Urinary bladder (tissue), 4 donors: ENCODE results near the gene TPR. TPM values are rescaled to one million over a fixed set of nuclear protein-coding genes. Genes with fewer than 3 reads are reported as not detected.
"Not testable (repeated sequence)": the region's sequence is repeated elsewhere in the genome, so short reads cannot be mapped to it uniquely, and the experiment has no call there.

Experiments
- DNase-seq: peaks from one replicate; pipeline ENCODE4 v3.0.0-alpha.2; 2015; ENCODE audit errors: extremely low spot score
- H3K27ac ChIP-seq: one replicate; pipeline ENCODE4 v1.5.1; 2013; ENCODE audit warnings: low read depth, mild to moderate bottlenecking, moderate library complexity
- H3K36me3 ChIP-seq: one replicate; pipeline ENCODE4 v1.6.1; 2013; ENCODE audit warnings: mild to moderate bottlenecking, moderate library complexity; ENCODE audit not compliant: insufficient read depth
- H3K4me1 ChIP-seq: one replicate; pipeline ENCODE4 v1.6.1; 2013; ENCODE audit warnings: mild to moderate bottlenecking, moderate library complexity; ENCODE audit not compliant: insufficient read depth
- H3K4me3 ChIP-seq: one replicate; pipeline ENCODE4 v1.5.1; 2013; ENCODE audit warnings: low read depth, low read length
- WGBS: extraction: QIAGEN DNeasy Blood & Tissue Kit; methylation state at CpG from one replicate; pipeline ENCODE4 v1.1.7; 2013; 5-methylcytosine and 5-hydroxymethylcytosine counted together
- polyA plus RNA-seq: library from polyadenylated mRNA; stranded (reverse); fragments of 200-250 nt; gene quantifications from one replicate; pipeline ENCODE4 v1.2.3, GENCODE V29; 2013
- total RNA-seq: library from RNA; depleted of rRNA; stranded (reverse); fragments of >200 nt; gene quantifications from one replicate; pipeline ENCODE4 v1.2.3, GENCODE V29; 2014
- donor health status: healthy with polysubstance abuse.
- donor health status: healthy.

The TPR gene
- total RNA-seq (167 TPM), polyA plus RNA-seq (34.4 TPM)

DNA sequence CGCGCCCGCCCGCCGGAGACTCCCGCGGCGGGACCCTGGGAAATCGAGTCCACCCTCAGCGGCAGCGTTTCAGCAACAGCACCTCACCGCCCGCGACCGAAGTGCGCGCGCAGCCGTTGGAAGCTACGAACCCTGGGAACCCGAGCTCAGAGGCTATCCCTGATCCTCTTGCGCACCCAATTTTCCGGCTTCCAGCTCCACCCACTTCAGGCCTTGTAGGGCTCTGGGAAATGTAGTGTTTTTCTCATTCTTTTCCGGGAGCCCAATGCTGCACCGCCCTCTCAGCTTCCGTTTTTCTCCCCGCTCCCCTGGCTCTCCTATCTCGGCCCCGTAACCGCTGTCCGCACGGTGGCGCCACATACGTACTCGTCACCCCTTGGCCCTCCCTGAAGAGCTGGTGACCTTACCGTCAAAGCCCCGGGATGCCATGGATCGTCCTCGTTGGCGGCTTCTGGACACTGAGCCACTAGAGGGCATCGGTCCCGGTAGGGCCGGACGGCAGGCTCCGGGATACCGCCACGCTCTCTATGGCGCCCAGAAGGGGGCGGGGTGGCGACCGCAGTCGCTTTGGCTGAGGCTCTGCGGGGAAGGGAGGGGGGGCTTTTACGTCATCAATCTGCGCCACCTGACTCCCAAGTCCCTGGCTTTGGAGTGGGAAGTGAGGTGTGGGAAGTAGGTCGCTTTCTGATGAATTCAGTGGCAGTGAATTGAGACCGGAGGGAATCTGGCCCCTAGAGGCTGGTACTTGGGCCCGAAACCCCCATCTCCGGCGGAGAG, at the start of gene TPR, which contains the start of gene ODR4:
TSS of gene TPR (minus strand) at position 102 of the 777 bp plus-strand sequence. CDS start 225 bp downstream, outside the sequence.
TSS of gene ODR4 (plus strand) at position 687 of the 777 bp plus-strand sequence. CDS start 3,948 bp downstream, outside the sequence.
- DNase-seq = peak; percentile 99
- H3K36me3 ChIP-seq = no peaks in the 10 kb centered on the region
- under 1% methylated on average over 60 of the region's 60 CpGs for WGBS

DNA sequence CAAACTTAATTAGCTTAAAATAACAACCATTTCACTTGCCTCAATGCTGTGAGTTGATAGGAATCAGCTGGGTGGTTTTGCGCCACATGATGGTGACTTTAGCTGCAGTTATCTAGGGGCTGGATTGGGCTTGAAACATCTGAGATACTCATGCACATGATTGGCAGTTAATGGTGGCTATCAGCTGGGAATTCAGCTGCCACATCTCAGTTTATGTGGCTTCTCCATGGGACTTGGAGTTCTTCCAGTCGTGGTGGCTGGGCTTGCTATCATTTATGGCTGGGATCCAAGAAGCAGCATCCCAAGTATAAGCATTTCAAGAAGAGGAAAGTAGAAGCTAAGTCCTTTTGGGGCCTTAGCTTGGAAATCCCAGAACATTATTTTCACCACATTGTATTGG, 49.5 kb upstream of the TPR start:
- no peak overlapping the region for H3K4me3 ChIP-seq
- DNase-seq = no peak
- no peaks in the 10 kb centered on the region for H3K4me1 ChIP-seq
- H3K36me3 ChIP-seq = peaks cover 2% of the 10 kb centered on the region
- WGBS = 45% methylated on average over 2 of the region's 2 CpGs
- no peak overlapping the region for H3K27ac ChIP-seq

More for the DNA sequence above, at the start of gene TPR, which contains the start of gene ODR4:
- H3K4me3 ChIP-seq = peak within 1 kb of the TSS; percentile 67
- H3K27ac ChIP-seq = peak within 1 kb of the TSS; percentile 97
- H3K4me1 ChIP-seq = no peaks in the 10 kb centered on the region

DNA sequence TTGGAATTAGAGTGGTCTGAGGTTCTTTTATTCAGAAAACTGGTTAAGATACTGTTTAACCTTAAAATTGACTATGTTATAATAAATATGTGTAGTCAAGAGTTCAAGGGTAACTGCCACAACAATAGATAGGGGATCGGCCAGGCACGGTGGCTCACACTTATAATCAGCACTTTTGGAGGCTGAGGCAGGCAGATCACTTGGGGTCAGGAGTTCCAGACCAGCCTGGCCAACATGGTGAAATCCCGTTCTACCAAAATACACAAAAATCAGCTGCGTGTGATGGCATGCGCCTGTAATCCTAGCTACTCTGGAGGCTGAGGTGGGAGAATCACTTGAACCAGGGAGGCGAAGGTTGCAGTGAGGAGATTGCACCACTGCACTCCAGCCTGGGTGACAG, 46.4 kb upstream of the TPR start:
- Histone ChIP-seq H3K4me1 (no peaks in the 10 kb centered on the region), H3K36me3 (no peaks in the 10 kb centered on the region), H3K27ac (peak overlapping the region; percentile 32), H3K4me3 (no peak overlapping the region)
- no peak for DNase-seq
- WGBS = 85% methylated on average over 6 of the region's 6 CpGs

DNA sequence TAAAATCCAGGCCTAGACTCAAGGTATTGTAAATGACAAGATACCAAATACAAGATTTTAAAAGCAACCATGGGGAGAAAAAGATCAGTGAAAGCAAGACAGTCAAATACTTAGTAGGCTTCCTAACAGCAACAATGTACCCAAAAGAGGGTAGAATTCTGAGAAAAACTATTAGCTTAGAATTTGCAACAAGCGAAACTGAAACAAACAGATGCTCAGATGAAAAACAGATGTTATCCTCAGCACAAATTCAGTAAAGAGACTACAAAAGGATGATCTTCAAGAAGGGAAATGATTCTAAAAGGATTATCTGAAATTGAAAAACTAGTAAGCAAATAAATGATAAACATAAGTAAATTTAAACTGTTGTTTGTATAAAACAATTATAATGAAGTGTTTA, 45.9 kb upstream of the TPR start:
- Histone ChIP-seq H3K36me3 (no peaks in the 10 kb centered on the region), H3K4me1 (no peaks in the 10 kb centered on the region), H3K27ac (no peak overlapping the region), H3K4me3 (no peak overlapping the region)
- WGBS = 62% methylated on average over 1 of the region's 1 CpG
- no peak for DNase-seq

DNA sequence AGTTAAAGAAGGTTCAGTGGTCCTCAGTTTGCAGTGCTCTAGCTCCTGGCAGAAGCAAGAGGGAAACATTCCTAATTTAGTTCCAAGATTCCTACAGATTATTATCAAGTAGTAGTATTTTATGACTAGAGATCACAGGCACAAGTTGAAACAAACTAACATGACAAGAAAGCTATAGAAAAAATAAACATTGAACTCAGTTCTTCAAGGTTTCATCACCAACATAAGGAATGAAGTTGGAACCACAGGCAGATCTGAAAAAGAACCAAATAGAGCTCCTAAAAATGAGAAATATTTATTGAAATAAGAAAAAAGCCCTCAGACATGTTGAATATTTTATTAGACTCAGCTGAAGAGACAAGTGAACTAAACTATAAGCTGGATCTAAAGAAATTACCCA, 45.3 kb upstream of the TPR start:
- no peak overlapping the region for H3K27ac ChIP-seq
- no peak overlapping the region for H3K4me3 ChIP-seq
- H3K36me3 ChIP-seq = no peaks in the 10 kb centered on the region
- H3K4me1 ChIP-seq = no peaks in the 10 kb centered on the region
- no peak for DNase-seq

DNA sequence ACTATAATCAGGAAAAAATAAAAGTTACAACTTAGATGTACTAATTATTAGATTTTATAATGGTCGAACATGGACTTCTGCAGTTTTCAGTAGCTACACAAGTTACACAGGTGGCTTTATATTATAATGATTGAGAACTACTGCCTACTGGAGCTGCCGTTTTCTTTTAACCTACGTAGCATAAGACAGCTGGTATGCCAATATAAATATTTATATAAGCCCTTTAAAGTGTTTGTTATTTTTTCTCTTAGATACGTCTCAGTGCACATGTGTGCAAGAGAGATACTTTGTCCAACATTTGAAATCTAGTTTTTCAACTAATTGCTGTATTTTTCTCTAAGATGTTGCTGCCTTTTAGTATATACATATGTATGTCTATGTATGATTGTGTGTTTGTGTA, 43.5 kb upstream of the TPR start:
- Histone ChIP-seq H3K27ac (no peak overlapping the region), H3K36me3 (no peaks in the 10 kb centered on the region), H3K4me1 (no peaks in the 10 kb centered on the region), H3K4me3 (no peak overlapping the region)
- DNase-seq = no peak
- 52% methylated on average over 4 of the region's 4 CpGs for WGBS

DNA sequence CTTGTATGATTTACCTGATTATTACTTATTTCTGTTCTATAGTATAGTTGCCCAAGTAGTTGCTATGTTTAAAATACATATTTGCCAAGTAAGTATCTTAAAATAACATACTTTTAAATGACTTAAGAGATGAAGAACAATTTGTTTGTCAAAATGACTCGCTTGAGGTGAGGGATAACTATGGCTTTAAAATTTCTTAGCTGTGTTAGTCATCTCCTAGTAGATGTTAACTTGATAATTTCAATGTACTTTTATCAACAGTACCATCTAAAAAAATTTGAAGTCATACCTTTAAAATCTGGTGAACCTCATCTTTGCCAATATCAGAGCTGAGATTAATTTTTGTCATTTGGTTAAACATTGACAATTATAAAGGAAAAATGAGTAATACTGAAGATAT, 38.3 kb upstream of the TPR start:
- no peak for DNase-seq
- Histone ChIP-seq H3K4me3 (no peak overlapping the region), H3K36me3 (no peaks in the 10 kb centered on the region), H3K27ac (no peak overlapping the region), H3K4me1 (no peaks in the 10 kb centered on the region)
- 84% methylated on average over 1 of the region's 1 CpG for WGBS

DNA sequence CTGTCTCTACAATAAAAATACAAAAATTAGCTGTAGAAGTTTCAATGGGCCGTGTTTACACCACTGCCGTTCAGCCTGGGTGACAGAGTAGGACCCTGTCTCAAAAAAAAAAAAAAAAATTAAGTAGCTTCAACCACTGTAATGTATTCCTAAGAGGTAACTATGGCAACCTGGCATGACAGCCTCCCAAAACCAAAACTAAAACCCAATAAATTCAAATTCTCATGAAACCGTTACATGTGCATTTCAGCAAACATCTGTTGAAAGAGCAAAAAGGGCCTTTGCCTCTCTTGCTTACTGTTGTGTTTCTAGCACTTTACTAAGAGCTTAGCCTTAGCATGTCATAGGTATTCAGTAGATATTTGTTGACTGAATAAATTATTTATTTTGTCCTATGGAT, 34.0 kb upstream of the TPR start:
- no peak overlapping the region for H3K4me3 ChIP-seq
- no peak overlapping the region for H3K27ac ChIP-seq
- no peaks in the 10 kb centered on the region for H3K4me1 ChIP-seq
- no peak for DNase-seq
- H3K36me3 ChIP-seq = no peaks in the 10 kb centered on the region
- 77% methylated on average over 3 of the region's 3 CpGs for WGBS

DNA sequence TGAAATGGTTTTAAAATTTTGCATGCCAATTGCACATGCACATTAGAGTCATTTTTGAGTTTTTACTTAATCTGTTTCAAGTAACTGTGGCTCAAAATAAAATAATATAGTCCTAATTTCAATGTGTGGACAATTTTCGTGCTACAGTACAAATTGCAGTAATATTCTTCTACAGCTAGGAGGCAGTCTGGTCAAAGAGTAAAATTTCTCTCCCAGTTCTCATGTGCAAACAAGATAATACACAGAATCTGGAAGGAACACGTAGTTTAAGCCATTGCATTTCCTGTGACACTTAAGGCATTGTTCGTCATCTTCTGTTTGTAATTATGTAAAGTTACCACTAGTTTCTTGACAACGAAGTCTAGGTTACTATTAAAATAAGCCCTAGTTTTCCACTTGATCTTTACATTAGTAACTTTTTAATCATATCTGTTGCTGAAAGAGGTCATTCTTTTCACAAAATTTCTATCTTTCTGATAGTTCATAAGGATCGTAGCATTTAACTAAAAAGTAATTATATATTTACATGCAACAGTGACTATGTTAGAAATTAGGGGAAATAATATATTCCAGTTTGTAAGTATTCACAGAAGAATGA, 29.5 kb upstream of the TPR start:
- peak; percentile 26 for DNase-seq
- H3K27ac ChIP-seq = no peak overlapping the region
- H3K36me3 ChIP-seq = peaks cover 2% of the 10 kb centered on the region
- 43% methylated on average over 5 of the region's 5 CpGs for WGBS
- no peaks in the 10 kb centered on the region for H3K4me1 ChIP-seq
- H3K4me3 ChIP-seq = no peak overlapping the region

DNA sequence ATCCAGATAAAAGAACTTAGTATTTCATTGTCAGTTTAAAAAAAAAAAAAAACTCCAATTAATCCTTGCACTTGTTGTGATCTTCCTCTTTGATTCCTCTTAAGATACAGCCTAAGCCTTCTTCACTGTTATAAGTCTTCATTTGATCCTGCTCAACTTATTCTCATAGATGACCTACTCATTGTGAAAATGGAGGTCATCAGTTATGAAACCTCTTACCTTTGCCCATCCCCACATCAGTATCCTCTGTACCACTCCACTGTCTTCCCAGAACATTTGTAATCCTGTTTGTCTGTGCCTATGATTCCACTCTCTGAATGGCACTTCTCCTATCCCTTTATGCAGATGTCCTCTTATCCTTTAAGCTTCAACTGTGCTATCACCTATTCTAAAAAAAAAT, 28.6 kb upstream of the TPR start:
- no peak overlapping the region for H3K4me3 ChIP-seq
- H3K36me3 ChIP-seq = peaks cover 2% of the 10 kb centered on the region
- no peak for DNase-seq
- H3K27ac ChIP-seq = no peak overlapping the region
- H3K4me1 ChIP-seq = no peaks in the 10 kb centered on the region

DNA sequence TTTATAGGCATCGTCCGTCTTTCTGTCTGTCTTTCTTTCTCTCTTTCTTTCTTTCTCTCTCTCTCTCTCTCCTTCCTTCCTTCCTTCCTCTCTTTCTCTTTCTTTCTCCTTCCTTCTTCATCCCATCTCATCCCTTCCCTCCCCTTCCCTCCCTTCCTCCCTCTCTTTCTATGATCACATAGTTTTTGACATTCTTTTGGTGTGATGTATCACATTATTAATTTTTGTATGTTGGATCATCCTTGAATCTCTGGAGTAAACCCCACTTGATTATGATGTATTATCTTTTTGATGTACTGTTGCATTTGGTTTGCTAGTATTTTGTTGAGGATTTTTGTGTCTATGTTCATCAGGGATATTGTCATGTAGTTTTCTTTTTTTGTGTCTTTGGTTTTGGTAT, 26.4 kb upstream of the TPR start:
- H3K36me3 ChIP-seq, H3K4me1 ChIP-seq, H3K4me3 ChIP-seq, H3K27ac ChIP-seq, DNase-seq: not testable (repeated sequence)
- 90% methylated on average over 2 of the region's 2 CpGs for WGBS

DNA sequence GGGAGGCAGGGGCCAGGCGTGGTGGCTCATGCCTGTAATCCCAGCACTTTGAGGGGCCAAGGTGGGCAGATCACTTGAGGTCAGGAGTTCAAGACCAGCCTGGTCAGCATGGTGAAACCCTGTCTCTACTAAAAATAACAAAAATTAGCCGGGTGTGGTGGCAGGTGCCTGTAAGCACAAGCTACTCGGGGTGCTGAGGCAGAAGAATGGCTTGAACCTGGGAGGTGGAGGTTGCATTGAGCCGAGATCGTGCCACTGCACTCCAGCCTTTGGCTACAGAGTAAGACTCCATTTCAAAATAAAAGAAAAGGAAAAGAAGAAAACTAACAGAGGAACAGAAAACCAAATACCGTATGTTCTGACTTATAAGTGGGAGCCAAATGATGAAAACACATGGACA, 17.7 kb upstream of the TPR start:
- WGBS = 86% methylated on average over 6 of the region's 6 CpGs
- H3K36me3 ChIP-seq, H3K27ac ChIP-seq, DNase-seq, H3K4me3 ChIP-seq, H3K4me1 ChIP-seq: not testable (repeated sequence)

DNA sequence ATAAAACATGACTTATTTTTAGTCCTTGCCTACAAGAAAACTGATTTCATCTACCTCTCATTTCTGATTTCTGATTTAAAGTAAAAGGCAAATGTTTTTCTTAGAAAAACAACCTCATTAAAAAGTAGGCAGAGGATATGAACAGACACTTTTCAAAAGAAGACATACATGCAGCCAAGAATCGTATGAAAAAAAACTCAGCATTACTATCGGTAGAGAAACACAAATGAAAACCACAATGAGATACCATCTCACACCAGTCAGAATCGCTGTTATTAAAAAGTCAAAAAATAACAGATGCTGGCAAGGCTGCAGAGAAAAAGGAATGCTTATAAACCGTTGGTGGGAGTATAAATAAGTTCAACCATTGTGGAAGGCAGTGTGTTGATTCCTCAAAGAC, 16.8 kb upstream of the TPR start:
- DNase-seq = no peak
- H3K4me3 ChIP-seq = no peak overlapping the region
- H3K36me3 ChIP-seq = peaks cover 6% of the 10 kb centered on the region
- no peak overlapping the region for H3K27ac ChIP-seq
- 88% methylated on average over 4 of the region's 4 CpGs for WGBS
- no peaks in the 10 kb centered on the region for H3K4me1 ChIP-seq

DNA sequence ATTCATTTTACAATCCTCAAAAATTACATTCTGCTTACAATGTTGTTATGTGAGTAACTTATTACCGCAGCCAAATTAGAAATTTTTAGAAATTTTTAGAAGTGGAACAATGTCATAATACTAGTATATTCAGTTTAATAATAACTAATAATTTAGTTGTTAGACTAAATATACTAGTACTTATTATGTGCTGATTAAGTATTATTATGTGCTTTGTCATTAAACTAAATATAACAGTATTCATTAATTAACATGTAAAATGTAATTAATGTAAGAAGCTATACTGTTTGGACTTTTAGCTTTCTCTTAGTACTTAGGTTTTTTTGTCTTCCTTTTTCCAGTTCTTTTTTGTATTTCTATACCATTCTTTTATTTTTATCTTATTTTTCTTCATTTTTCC, 15.9 kb upstream of the TPR start:
- peaks cover 6% of the 10 kb centered on the region for H3K36me3 ChIP-seq
- no peak for DNase-seq
- no peaks in the 10 kb centered on the region for H3K4me1 ChIP-seq
- WGBS = 98% methylated on average over 1 of the region's 1 CpG
- no peak overlapping the region for H3K4me3 ChIP-seq
- no peak overlapping the region for H3K27ac ChIP-seq
